ENCODE measurements around the gene TBC1D22A. TPM values are rescaled to one million over a fixed set of nuclear protein-coding genes. Genes with fewer than 3 reads are reported as not detected.

The TBC1D22A gene
- total RNA-seq, 1 experiment from 2014 or later, result 14.3 TPM

- Histone ChIP-seq H3K9me2 (replicated peaks; ENCODE audit: low read length) (no peaks in the 10 kb centered on the region), H3K27me3 (ENCODE audit: low read length) (no peaks in the 10 kb centered on the region), H3F3A (ENCODE audit: low read length, unreplicated experiment) (no peaks in the 10 kb centered on the region), H3K36me3 (ENCODE audit: low read depth, low read length) (peaks cover 4% of the 10 kb centered on the region; the same call in 1 of the 2 replicates), H3K9ac (ENCODE audit: low read length) (no peak overlapping the region), H2AFZ (ENCODE audit: low read length) (no peak overlapping the region), H3K79me2 (ENCODE audit: low read length) (no peaks in the 10 kb centered on the region), H3K4me3 (ENCODE audit: low read length) (no peak overlapping the region), H4K20me1 (ENCODE audit: low read length) (no peaks in the 10 kb centered on the region), H3K27ac (ENCODE audit: low read length) (no peak overlapping the region), H3K4me1 (ENCODE audit: insufficient read depth, low read length) (no peaks in the 10 kb centered on the region), H3K4me2 (ENCODE audit: low read length) (no peak overlapping the region), H3K9me3 (ENCODE audit: low read length) (no peaks in the 10 kb centered on the region)
- TF ChIP-seq, protein P1, sequence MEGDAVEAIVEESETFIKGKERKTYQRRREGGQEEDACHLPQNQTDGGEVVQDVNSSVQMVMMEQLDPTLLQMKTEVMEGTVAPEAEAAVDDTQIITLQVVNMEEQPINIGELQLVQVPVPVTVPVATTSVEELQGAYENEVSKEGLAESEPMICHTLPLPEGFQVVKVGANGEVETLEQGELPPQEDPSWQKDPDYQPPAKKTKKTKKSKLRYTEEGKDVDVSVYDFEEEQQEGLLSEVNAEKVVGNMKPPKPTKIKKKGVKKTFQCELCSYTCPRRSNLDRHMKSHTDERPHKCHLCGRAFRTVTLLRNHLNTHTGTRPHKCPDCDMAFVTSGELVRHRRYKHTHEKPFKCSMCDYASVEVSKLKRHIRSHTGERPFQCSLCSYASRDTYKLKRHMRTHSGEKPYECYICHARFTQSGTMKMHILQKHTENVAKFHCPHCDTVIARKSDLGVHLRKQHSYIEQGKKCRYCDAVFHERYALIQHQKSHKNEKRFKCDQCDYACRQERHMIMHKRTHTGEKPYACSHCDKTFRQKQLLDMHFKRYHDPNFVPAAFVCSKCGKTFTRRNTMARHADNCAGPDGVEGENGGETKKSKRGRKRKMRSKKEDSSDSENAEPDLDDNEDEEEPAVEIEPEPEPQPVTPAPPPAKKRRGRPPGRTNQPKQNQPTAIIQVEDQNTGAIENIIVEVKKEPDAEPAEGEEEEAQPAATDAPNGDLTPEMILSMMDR (conservative IDR thresholded peaks at IDR 0.05; ENCODE audit: low read depth, low read length), result no peak
- TF ChIP-seq EZH2phosphoT487 (IDR thresholded peaks at IDR 0.05; ENCODE audit: borderline replicate concordance, low read length), result no peak
- TF ChIP-seq EZH2 (IDR thresholded peaks at IDR 0.05; ENCODE audit: low read length, unreplicated experiment), result no peak
- BruUV-seq (replicated peaks), result no TSS peak
- DNase-seq (no peak), ATAC-seq (no peak)
- ChIA-PET POLR2A (ENCODE audit: unreplicated experiment) (interaction anchor here (0.6 kb wide), 1 partner anchor 644 kb away, joined by 3 read pairs; no protein-coding TSS in a partner anchor), CTCF (no interaction called here)
- intact Hi-C loops (cut with micrococcal nuclease), result no loop called here
Observed at GRCh38 chr22:47005506-47006408, 243.3 kb downstream of the TBC1D22A start.

DNA sequence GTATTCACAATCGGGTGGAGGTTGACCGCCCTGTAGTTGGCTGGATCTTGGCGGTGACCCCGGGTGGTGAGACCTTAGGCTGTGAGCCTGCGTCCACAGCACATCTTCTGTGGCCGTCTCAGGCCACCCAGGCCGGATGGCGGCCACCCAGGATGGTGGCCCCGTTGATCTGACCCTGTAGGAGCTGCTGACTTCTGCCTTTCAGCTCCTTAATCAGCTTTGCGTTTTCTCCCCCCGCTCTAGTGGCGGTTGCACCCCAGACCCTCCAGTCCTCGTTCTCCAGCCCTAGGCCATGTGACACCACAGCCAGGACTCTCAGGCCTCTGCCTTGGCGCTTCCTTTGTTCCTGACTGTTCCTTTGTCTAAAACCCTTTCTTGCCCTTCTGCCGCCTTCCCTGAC lies 244.0 kb downstream of the TBC1D22A start:
- no TSS peak for BruUV-seq (replicated peaks)
- H3K4me1 ChIP-seq (ENCODE audit: insufficient read depth, low read length), result no peaks in the 10 kb centered on the region
- DNase-seq, result no peak
- no peak overlapping the region for H3K27ac ChIP-seq (ENCODE audit: low read length)
- H3K9ac ChIP-seq (ENCODE audit: low read length), result no peak overlapping the region
- no peaks in the 10 kb centered on the region for H3K9me2 ChIP-seq (replicated peaks; ENCODE audit: low read length)
- ChIA-PET CTCF (no interaction called here), POLR2A (ENCODE audit: unreplicated experiment) (interaction anchor here (0.6 kb wide), 1 partner anchor 643 kb away, joined by 3 read pairs; no protein-coding TSS in a partner anchor)
- H3K4me2 ChIP-seq (ENCODE audit: low read length), result no peak overlapping the region
- intact Hi-C loops (cut with micrococcal nuclease), result no loop called here
- peaks cover 4% of the 10 kb centered on the region; the same call in 1 of the 2 replicates for H3K36me3 ChIP-seq (ENCODE audit: low read depth, low read length)
- TF ChIP-seq EZH2phosphoT487 (IDR thresholded peaks at IDR 0.05; ENCODE audit: borderline replicate concordance, low read length), result no peak
- no peak for TF ChIP-seq EZH2 (IDR thresholded peaks at IDR 0.05; ENCODE audit: low read length, unreplicated experiment)
- TF ChIP-seq, protein P1 (conservative IDR thresholded peaks at IDR 0.05; ENCODE audit: low read depth, low read length), result no peak
- no peaks in the 10 kb centered on the region for H4K20me1 ChIP-seq (ENCODE audit: low read length)
- no peaks in the 10 kb centered on the region for H3K79me2 ChIP-seq (ENCODE audit: low read length)
- ATAC-seq, result no peak
- H3K4me3 ChIP-seq (ENCODE audit: low read length), result no peak overlapping the region
- no peaks in the 10 kb centered on the region for H3K27me3 ChIP-seq (ENCODE audit: low read length)
- H2AFZ ChIP-seq (ENCODE audit: low read length), result no peak overlapping the region
- H3K9me3 ChIP-seq (ENCODE audit: low read length), result no peaks in the 10 kb centered on the region
- H3F3A ChIP-seq (ENCODE audit: low read length, unreplicated experiment), result no peaks in the 10 kb centered on the region

- TF ChIP-seq EZH2phosphoT487 (IDR thresholded peaks at IDR 0.05; ENCODE audit: borderline replicate concordance, low read length) (no peak), EZH2 (IDR thresholded peaks at IDR 0.05; ENCODE audit: low read length, unreplicated experiment) (no peak)
- TF ChIP-seq, protein P1 (conservative IDR thresholded peaks at IDR 0.05; ENCODE audit: low read depth, low read length), result no peak
- H3K79me2 ChIP-seq (ENCODE audit: low read length), result no peaks in the 10 kb centered on the region
- no peaks in the 10 kb centered on the region for H3K4me1 ChIP-seq (ENCODE audit: insufficient read depth, low read length)
- intact Hi-C loops (cut with micrococcal nuclease), result no loop called here
- H3K4me3 ChIP-seq (ENCODE audit: low read length), result no peak overlapping the region
- no peaks in the 10 kb centered on the region for H3F3A ChIP-seq (ENCODE audit: low read length, unreplicated experiment)
- no peak overlapping the region for H3K9ac ChIP-seq (ENCODE audit: low read length)
- no peak for DNase-seq
- ChIA-PET CTCF (no interaction called here), POLR2A (ENCODE audit: unreplicated experiment) (no interaction called here)
- H3K9me2 ChIP-seq (replicated peaks; ENCODE audit: low read length), result no peaks in the 10 kb centered on the region
- no peak overlapping the region for H2AFZ ChIP-seq (ENCODE audit: low read length)
- no TSS peak for BruUV-seq (replicated peaks)
- no peaks in the 10 kb centered on the region for H3K27me3 ChIP-seq (ENCODE audit: low read length)
- H3K36me3 ChIP-seq (ENCODE audit: low read depth, low read length), result peaks cover 4% of the 10 kb centered on the region; the same call in 1 of the 2 replicates
- no peak for ATAC-seq
- H3K27ac ChIP-seq (ENCODE audit: low read length), result no peak overlapping the region
- H3K9me3 ChIP-seq (ENCODE audit: low read length), result no peaks in the 10 kb centered on the region
- no peaks in the 10 kb centered on the region for H4K20me1 ChIP-seq (ENCODE audit: low read length)
- no peak overlapping the region for H3K4me2 ChIP-seq (ENCODE audit: low read length)
Observed at GRCh38 chr22:47006869-47007268, 244.4 kb downstream of the TBC1D22A start.

Measured in PC-3 (cell line).